HG03342 (cell line): ENCODE data around the gene CRMP1.

Experiments
- ATAC-seq: cut with Tn5 transposase; IDR thresholded peaks from one replicate; pipeline ENCODE4 v1.9.1; 2021; ENCODE audit warnings: mild to moderate bottlenecking, moderate library complexity; ENCODE audit not compliant: unreplicated experiment

The CRMP1 gene

GRCh38 chr4:5890063-5890727 lies 2.7 kb downstream of the CRMP1 start:
- ATAC-seq: no peak

- no peak for ATAC-seq
Measured at GRCh38 chr4:5889002-5889696, 3.7 kb downstream of the CRMP1 start.

DNA sequence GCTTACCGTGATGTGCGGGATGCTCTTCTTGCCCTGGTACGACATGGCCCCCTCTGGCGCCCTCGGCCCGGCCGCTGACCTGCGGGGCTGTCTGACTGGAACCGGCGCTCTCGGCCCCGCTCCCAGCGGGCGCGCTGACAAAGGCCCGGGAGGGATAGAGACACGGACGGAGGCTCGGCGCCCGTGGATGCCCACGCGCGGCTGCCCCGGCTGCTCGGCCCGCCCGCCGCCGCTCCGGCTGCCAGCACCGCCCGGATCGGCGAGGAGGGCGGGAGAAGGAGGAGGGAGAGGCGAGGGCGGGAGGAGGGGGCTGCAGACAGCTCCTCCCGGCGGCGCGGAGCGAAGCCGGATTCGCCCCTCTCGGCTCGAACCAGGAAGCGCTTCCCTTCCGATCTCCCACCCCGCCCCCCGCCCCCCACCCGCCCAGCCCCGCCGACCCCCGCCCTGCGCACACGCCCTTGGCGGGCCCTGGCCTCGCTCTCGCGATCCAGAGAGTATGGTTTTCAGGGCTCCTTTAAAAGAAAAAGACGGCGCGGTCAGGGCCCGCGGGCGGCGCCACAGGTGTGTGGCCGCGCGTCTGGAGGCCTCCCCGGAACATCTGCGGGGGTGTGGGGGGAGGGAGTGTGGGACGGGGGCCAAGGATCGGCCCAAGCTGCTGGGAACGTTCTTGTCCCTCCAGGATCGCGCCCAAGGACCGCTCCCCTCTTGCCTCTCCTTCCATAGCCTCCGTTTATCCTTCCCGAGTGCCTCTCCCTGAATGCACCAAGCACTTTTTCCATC lies 4.5 kb downstream of the CRMP1 start:
- ATAC-seq: no peak

DNA sequence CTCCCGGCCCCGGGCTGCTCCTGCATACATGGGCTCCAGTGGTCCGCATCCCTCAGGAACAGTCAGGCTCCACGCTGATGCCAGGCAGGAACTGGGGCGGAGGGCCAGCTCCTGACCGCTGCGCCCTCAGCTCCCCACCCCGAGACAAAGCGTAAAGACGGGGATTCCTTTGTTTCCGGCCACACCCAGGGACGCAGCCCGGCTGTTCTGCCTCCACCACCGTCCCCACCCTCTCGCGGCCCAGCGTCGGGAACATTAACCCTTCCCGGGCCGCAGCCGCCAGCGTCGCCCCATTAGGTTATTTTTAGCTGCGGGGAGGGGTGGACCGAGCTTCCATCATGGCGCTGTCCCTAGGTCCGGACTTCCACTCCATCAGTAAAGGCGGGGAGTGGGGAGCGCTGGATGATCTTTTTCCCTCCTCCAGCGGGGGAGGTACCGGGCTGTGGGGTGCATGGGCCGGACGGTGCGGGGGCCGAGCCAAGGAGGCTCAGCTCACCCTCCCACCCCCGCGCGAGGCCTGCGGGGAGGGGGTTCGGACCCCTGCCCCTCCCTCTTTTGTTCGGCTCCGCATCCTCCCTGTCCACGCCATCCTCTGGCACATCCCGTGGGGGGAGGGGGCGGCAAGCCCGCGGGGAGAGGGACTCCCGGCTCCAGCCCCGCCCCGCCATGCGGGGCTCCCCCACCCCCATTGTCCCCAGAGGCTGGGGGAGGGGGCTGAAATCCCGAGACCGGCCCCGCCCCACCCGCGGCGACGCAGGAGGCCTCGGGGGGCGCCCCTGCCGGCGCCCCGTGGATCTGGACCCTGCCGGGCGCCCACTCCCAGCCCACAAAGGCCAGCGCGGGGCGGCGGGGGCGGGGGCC lies 5.3 kb downstream of the CRMP1 start:
- ATAC-seq: no peak

DNA sequence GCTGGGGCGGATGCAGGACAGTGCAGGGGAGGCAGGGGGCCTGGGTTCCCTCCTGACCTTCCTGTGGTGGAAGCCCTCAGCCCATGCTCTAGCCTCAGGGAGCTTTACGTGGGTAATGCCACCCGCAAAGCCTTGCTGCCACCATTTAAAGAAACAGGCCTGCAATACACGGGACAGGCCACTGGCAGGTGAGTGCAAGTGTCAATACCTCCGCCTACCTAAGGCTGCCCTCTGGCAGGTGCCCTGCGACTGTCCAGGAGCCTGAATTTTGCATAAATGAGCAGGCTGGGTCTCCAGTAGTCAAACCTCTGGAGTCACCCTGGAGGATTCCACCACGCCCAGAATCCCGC lies 5.9 kb downstream of the CRMP1 start:
- ATAC-seq: no peak

DNA sequence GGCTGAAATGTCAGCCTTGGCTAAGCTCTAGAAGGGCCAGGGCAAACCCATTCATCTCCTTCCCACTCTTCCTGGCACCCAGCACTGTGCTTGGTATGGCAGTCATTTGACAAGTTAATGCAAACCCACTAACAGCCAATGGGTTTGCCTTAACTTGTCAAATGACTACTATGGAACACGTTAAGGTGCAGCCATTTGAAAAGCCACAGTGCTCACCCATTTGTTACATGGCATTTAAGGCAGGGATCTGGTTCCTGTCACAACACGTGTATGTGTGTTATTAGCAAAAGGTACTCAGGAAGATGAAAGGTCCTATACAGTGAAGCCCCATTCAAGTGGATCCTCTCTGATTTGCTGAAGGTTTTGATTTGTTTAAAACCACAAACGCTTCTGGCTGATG lies 7.2 kb downstream of the CRMP1 start:
- ATAC-seq: no peak

DNA sequence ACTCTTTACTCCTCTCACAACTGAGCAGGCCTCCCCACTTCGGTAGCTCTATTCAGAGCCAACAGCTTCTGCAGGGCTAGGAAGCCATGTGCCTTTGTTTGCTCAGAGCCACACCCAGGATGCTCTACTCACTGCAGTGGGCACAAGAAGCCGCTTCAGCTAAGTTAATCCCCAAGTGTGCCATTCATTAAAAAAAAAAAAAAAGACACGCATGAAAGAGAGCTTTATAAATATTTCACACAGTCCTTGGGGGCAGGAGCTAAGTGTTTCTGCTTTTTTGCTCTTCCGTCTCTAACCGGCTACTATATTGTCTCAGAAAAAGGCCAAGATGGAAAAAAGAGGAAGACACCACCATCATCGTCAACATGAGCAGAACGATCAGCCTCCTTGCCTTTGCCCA lies 8.1 kb downstream of the CRMP1 start:
- ATAC-seq: no peak

- ATAC-seq: no peak
Measured at GRCh38 chr4:5883916-5884315, 9.0 kb downstream of the CRMP1 start.

DNA sequence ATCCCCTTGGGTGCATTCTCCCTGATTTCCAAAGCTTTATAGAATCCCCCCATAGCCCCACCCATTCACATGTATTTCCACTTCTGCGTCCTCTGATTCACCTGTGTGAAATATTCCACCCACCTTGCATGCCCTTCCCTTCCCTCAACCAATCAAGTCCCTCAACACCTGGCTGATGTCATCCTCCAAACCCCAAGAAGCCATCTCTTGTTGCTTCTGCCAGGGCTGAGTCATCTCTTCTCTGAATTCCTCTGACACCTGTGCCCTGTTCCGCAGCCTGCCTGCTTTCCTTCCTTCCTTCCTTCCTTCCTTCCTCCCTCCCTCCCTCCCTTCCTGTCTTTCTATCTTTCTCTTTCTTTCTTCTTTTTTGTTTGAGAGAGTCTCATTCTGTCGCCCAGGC lies 9.9 kb downstream of the CRMP1 start:
- ATAC-seq: no peak

DNA sequence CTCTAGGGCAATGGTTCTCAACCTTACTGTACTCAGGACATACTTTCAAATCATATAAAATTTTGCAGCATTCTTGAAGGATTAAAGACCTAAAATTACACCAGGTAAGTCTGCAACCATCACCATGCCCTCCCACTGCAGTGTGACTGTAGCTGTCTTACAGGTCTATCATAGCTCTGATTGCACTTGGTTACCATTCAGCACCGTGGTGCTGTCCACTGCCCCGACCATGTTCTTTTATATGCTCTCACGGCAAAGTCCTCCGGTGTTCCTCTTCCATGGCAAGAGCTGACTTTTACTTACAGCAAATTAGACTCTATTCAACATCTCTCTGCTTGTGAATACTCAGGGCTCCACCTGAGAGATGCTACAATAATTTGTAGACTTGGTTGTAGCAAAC lies 11.5 kb downstream of the CRMP1 start:
- no peak for ATAC-seq

GRCh38 chr4:5878359-5878758 lies 14.5 kb downstream of the CRMP1 start:
- no peak for ATAC-seq

- ATAC-seq: no peak
Measured at GRCh38 chr4:5877392-5877791, 15.5 kb downstream of the CRMP1 start.

- ATAC-seq: no peak
Measured at GRCh38 chr4:5874811-5875449, 18.0 kb downstream of the CRMP1 start.

- ATAC-seq: no peak
Measured at GRCh38 chr4:5870701-5871100, 22.2 kb downstream of the CRMP1 start.

GRCh38 chr4:5869966-5870619 lies 22.8 kb downstream of the CRMP1 start:
- ATAC-seq: no peak

GRCh38 chr4:5867866-5868265 lies 25.0 kb downstream of the CRMP1 start:
- no peak for ATAC-seq

GRCh38 chr4:5866841-5867813 lies 25.8 kb downstream of the CRMP1 start:
- no peak for ATAC-seq

DNA sequence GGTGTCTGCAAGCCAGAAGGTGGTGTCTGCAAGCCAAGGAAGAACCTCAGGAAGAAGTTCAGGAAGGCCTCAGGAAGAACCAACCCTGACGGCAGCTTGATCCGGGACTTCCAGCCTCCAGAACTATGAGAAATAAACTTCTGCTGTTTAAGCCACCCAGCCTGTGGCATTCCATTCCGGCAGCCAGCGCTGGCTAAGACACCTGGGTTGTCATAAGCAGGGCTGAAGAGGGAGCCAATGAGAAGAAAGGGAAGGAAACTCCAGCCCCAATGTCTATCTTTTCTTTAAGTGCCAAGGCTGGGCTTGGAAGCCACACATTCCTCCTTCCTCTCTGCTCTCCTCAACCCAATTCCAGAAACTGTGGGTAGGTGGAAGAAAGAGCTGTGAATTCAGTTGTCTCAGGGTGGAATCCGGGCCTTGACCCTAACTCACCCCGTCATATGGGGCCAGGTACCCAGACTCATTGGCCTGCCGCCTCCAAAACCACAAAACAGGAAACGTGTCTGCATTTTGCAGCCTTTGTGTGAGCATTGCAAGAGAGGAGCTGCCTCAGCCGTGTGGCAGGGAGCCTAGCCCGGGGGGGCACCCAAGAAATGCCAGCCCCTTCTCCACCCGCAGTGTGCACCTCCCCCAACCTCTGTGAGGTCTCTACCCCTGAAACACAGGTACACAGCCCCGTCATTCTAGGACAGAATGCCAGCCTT lies 26.8 kb downstream of the CRMP1 start:
- no peak for ATAC-seq
